Endodermal cell (in vitro differentiated cells): Measurements from ENCODE around the gene HPGD. TPM values are rescaled to one million over a fixed set of nuclear protein-coding genes. Genes with fewer than 3 reads are reported as not detected.

Source experiments
- DNase-seq: peaks from one replicate; pipeline ENCODE4 v3.0.0-alpha.2; 2017
- H3K27ac ChIP-seq: 2 replicates; pipeline ENCODE4 v1.5.1; 2013; ENCODE audit warnings: mild to moderate bottlenecking, low read depth, low read length, moderate library complexity
- H3K27me3 ChIP-seq: 2 replicates; pipeline ENCODE4 v1.6.1; 2013; ENCODE audit warnings: mild to moderate bottlenecking, low read length, moderate library complexity; ENCODE audit not compliant: insufficient read depth, control insufficient read depth, poor library complexity, severe bottlenecking
- H3K36me3 ChIP-seq: 2 replicates; pipeline ENCODE4 v1.7.0; 2013; ENCODE audit warnings: mild to moderate bottlenecking, low read length, moderate library complexity; ENCODE audit not compliant: control insufficient read depth, insufficient read depth
- H3K4me1 ChIP-seq: one replicate; pipeline ENCODE4 v1.7.0; 2013; ENCODE audit warnings: low read length; ENCODE audit not compliant: control insufficient read depth, insufficient read depth
- H3K4me3 ChIP-seq: 2 replicates; pipeline ENCODE4 v1.5.1; 2013; ENCODE audit warnings: mild to moderate bottlenecking, low read length, moderate library complexity
- H3K9ac ChIP-seq: 2 replicates; pipeline ENCODE4 v1.6.1; 2013; ENCODE audit warnings: mild to moderate bottlenecking, low read length, moderate library complexity; ENCODE audit not compliant: poor library complexity, severe bottlenecking; ENCODE audit errors: extremely low read depth
- H3K9me3 ChIP-seq: 2 replicates; pipeline ENCODE4 v1.6.1; 2013; ENCODE audit warnings: mild to moderate bottlenecking, low read length, moderate library complexity; ENCODE audit not compliant: control insufficient read depth
- H3K27ac Mint-ChIP-seq: 2 replicates; pipeline ENCODE4 v1.8.0; 2020; ENCODE audit warnings: mixed read lengths
- H3K27me3 Mint-ChIP-seq: 2 replicates; pipeline ENCODE4 v1.8.0; 2021; ENCODE audit warnings: mild to moderate bottlenecking, mixed read lengths; ENCODE audit not compliant: insufficient read depth
- H3K36me3 Mint-ChIP-seq: 2 replicates; pipeline ENCODE4 v1.8.0; 2020; ENCODE audit warnings: low read depth, mixed read lengths
- H3K4me1 Mint-ChIP-seq: 2 replicates; pipeline ENCODE4 v1.8.0; 2020; ENCODE audit warnings: mixed read lengths
- H3K4me3 Mint-ChIP-seq: 2 replicates; pipeline ENCODE4 v1.8.0; 2020; ENCODE audit warnings: mild to moderate bottlenecking, moderate library complexity, mixed read lengths
- H3K9me3 Mint-ChIP-seq: 2 replicates; pipeline ENCODE4 v1.8.0; 2020; ENCODE audit warnings: mild to moderate bottlenecking, mixed read lengths
- WGBS, 2 experiments: methylation state at CpG; one replicate each; pipeline versions ENCODE4 v1.1.5 to v1.1.7; 2013; ENCODE audit warnings: missing lambda C conversion rate in 2 of 2, mixed read lengths in 1 of 2; ENCODE audit not compliant: insufficient coverage in 1 of 2, insufficient read length in 1 of 2; 5-methylcytosine and 5-hydroxymethylcytosine counted together
- total RNA-seq, 2 donors: library from RNA; stranded (reverse); fragmentation: NEBNext Ultra II Directional in 1 of 2; extraction: Animal tissue kit (Norgen Biotek cat#: 25700) in 1 of 2; gene quantifications; 2 replicates in 1 of 2; 3 replicates in 1 of 2; pipeline ENCODE4 v1.2.1, GENCODE V29; 2021
- TF ChIP-seq, protein P1 (sequence below): fragments of 200-600 bp; sonication (generic); conservative IDR thresholded peaks from 2 replicates; pipeline ENCODE4 v1.5.0; 2021; ENCODE audit warnings: antibody characterized with exemption, mild to moderate bottlenecking

HPGD gene
- total RNA-seq, 2 donors from 2014 or later, result 1.2 to 27.7 TPM

DNA sequence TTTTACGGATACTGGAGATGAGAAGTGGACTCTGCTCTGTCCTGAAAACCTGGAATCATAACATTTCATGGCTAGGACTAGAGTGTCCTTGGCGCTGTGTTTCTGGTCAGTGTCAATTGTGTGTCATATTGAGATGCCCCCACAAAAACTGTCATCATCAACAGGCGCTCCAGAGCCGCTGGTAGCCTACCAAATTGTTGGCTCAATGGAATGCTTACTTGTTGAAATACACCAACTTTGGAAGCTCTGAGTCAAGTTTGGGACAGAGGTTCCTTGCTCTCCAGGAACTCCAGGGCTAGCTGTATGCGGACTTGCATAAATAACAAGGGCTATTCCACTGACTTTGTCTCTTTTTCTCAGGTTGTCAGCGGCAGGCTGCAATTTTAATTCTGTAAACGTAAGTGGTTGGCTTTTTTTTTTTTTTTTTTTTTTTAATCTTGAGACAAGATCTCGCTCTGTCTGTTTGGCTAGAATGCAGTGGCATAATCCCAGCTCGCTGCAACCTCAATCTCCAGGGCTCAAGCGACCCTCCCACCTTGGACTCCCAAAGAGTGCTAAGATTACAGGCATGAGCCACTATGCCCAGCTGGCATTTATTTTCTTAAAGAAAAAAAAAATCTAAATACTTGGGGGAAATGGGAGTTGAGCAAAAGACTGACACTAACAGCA is 871 bp upstream of the HPGD start:
- Histone ChIP-seq H3K27me3 (peaks cover 48% of the 10 kb centered on the region), H3K4me1 (no peaks in the 10 kb centered on the region), H3K9me3 (no peaks in the 10 kb centered on the region), H3K4me3 (peak overlapping the region; percentile 93), H3K36me3 (no peaks in the 10 kb centered on the region), H3K9ac (peak overlapping the region; percentile 50), H3K27ac (no peak overlapping the region)
- H3K27me3 Mint-ChIP-seq, result peaks cover 32% of the 10 kb centered on the region
- TF ChIP-seq, protein P1, sequence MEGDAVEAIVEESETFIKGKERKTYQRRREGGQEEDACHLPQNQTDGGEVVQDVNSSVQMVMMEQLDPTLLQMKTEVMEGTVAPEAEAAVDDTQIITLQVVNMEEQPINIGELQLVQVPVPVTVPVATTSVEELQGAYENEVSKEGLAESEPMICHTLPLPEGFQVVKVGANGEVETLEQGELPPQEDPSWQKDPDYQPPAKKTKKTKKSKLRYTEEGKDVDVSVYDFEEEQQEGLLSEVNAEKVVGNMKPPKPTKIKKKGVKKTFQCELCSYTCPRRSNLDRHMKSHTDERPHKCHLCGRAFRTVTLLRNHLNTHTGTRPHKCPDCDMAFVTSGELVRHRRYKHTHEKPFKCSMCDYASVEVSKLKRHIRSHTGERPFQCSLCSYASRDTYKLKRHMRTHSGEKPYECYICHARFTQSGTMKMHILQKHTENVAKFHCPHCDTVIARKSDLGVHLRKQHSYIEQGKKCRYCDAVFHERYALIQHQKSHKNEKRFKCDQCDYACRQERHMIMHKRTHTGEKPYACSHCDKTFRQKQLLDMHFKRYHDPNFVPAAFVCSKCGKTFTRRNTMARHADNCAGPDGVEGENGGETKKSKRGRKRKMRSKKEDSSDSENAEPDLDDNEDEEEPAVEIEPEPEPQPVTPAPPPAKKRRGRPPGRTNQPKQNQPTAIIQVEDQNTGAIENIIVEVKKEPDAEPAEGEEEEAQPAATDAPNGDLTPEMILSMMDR, result no peak
- H3K36me3 Mint-ChIP-seq, result no peaks in the 10 kb centered on the region
- peaks cover 20% of the 10 kb centered on the region for H3K4me1 Mint-ChIP-seq
- no peaks in the 10 kb centered on the region for H3K9me3 Mint-ChIP-seq
- no peak overlapping the region for H3K27ac Mint-ChIP-seq
- peak; percentile 51 for DNase-seq
- peak overlapping the region; percentile 78 for H3K4me3 Mint-ChIP-seq
- whole genome bisulfite sequencing, 2 experiments, result 33 to 50% methylated on average over 4 to 10 of the region's 10 CpGs

DNA sequence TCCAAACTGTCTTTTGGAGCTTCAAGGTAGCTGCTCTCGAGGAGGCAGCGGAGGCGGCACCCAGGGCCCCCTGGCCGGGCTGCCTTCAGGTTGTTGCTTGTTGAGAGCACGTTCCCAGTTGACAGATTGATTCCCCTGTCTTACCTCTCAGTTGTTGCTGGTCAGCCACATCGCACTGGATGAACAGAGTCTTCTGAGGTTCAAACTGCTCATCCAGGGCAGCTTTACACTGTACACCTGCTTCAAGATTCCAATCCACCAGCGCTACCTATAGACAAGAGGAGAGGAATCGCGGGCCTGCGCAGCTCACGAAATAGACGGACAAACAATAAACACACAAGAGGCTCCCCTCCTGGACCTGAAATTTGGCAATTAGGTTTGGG is 497 bp downstream of the HPGD start:
- no peak overlapping the region for H3K27ac ChIP-seq
- H3K4me3 ChIP-seq, result peak overlapping the region; percentile 93
- no peak overlapping the region for H3K9ac ChIP-seq
- Mint-ChIP-seq H3K27me3 (peaks cover 32% of the 10 kb centered on the region), H3K36me3 (no peaks in the 10 kb centered on the region), H3K4me3 (peak overlapping the region; percentile 78), H3K4me1 (peaks cover 20% of the 10 kb centered on the region), H3K9me3 (no peaks in the 10 kb centered on the region), H3K27ac (no peak overlapping the region)
- H3K9me3 ChIP-seq, result no peaks in the 10 kb centered on the region
- 20 to 21% methylated on average over 6 to 12 of the region's 12 CpGs for WGBS, 2 experiments
- TF ChIP-seq, protein P1, result no peak
- H3K4me1 ChIP-seq, result no peaks in the 10 kb centered on the region
- peaks cover 48% of the 10 kb centered on the region for H3K27me3 ChIP-seq
- H3K36me3 ChIP-seq, result no peaks in the 10 kb centered on the region
- peak; percentile 71 for DNase-seq

DNA sequence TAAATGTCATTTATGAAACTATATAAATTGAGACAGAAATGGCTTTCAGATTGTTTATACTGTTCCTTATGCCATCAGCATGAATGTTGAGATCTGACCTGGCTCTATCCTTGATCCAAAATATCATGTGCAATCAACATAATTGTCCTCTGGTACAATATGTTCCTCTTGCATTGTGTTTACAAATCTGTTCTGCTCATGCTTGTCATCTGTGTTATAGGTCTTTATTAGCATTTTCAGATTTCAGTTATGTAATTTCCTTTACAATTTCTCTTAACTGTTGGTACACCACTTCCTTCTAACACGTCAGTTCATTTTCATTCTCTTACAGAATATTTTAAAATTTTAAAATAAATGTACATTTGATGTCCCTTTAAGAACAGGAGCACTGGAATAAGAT is 1.6 kb downstream of the HPGD start:
- WGBS, 2 experiments, result no CpG with 5 or more reads among the region's 1 CpG
- Mint-ChIP-seq H3K4me3 (no peak overlapping the region), H3K27ac (no peak overlapping the region), H3K36me3 (no peaks in the 10 kb centered on the region), H3K4me1 (peaks cover 20% of the 10 kb centered on the region), H3K27me3 (peaks cover 32% of the 10 kb centered on the region), H3K9me3 (no peaks in the 10 kb centered on the region)
- Histone ChIP-seq H3K36me3 (no peaks in the 10 kb centered on the region), H3K27me3 (peaks cover 48% of the 10 kb centered on the region), H3K27ac (no peak overlapping the region), H3K4me3 (no peak overlapping the region), H3K9ac (no peak overlapping the region), H3K4me1 (no peaks in the 10 kb centered on the region), H3K9me3 (no peaks in the 10 kb centered on the region)
- no peak for DNase-seq
- TF ChIP-seq, protein P1, result no peak
